ENCODE data around the gene NFIX.

- TF ChIP-seq POLR2A (IDR thresholded peaks at IDR 0.05) (no peak), CTCF (IDR thresholded peaks at IDR 0.05) (no peak)
Observed at GRCh38 chr19:12997179-12997966, 2.1 kb downstream of the NFIX start.

All from body of pancreas (tissue), 4 donors.